ENCODE measurements around the gene ANGPTL4.
A peak's percentile ranks its signal among the peaks of the same experiment; 100 is the strongest.
"Not testable (repeated sequence)": the region's sequence is repeated elsewhere in the genome, so short reads cannot be mapped to it uniquely, and the experiment has no call there.

The ANGPTL4 gene, protein sequence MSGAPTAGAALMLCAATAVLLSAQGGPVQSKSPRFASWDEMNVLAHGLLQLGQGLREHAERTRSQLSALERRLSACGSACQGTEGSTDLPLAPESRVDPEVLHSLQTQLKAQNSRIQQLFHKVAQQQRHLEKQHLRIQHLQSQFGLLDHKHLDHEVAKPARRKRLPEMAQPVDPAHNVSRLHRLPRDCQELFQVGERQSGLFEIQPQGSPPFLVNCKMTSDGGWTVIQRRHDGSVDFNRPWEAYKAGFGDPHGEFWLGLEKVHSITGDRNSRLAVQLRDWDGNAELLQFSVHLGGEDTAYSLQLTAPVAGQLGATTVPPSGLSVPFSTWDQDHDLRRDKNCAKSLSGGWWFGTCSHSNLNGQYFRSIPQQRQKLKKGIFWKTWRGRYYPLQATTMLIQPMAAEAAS

DNA sequence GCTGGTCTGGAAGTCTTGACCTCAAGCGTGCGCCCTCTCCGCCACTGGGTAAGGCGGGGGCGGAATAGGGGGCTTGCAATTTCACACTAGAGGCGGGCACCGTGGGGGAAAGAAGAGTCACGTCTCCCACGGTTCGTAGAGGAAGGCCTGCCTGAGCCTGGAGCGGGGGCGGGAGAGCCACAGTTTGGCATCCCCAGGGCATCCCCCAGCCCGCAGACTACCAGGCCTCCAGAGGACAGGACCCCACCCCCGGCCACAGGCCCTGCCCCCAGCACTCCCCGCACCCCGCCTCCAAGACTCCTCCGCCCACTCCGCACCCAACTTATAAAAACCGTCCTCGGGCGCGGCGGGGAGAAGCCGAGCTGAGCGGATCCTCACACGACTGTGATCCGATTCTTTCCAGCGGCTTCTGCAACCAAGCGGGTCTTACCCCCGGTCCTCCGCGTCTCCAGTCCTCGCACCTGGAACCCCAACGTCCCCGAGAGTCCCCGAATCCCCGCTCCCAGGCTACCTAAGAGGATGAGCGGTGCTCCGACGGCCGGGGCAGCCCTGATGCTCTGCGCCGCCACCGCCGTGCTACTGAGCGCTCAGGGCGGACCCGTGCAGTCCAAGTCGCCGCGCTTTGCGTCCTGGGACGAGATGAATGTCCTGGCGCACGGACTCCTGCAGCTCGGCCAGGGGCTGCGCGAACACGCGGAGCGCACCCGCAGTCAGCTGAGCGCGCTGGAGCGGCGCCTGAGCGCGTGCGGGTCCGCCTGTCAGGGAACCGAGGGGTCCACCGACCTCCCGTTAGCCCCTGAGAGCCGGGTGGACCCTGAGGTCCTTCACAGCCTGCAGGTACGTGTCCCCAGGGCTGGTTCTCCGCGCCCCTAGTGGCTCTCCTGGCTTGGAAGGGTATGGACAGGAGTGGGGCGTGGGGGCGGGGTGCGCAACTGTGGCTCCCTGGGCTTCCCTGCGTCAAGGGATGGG is at the start of gene ANGPTL4:
Gene ANGPTL4 (plus strand): TSS at position 353 of the 969 bp plus-strand sequence. CDS start 167 bp downstream, at position 520.
- DNase-seq (ENCODE audit: low read depth in 2 of 2): peak; percentile 43 to 55

DNA sequence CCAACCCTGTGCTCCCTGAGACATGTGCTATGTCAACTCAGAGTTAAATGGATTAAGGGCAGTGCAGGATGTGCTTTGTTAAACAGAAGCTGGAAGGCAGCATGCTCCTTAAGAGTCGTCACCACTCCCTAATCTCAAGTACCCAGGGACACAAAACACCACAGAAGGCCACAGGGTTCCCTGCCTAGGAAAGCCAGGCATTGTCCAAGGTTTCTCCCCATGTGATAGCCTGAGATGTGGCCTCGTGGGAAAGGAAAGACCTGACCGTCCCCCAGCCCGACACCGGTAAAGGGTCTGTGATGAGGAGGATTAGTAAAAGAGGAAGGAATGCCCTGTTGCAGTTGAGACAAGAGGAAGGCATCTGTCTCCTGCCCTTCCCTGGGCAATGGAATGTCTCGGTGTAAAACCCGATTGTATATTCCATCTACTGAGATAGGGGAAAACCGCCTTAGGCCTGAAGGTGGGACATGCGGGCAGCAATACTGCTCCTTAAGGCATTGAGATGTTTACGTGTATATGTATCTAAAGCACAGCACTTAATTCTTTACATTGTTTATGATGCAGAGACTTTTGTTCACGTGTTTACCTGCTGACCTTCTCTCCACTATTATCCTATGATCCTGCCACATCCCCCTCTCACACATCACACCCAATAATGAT is 48.8 kb upstream of the ANGPTL4 start:
- not testable (repeated sequence) for DNase-seq (ENCODE audit: low read depth in 2 of 2)

DNA sequence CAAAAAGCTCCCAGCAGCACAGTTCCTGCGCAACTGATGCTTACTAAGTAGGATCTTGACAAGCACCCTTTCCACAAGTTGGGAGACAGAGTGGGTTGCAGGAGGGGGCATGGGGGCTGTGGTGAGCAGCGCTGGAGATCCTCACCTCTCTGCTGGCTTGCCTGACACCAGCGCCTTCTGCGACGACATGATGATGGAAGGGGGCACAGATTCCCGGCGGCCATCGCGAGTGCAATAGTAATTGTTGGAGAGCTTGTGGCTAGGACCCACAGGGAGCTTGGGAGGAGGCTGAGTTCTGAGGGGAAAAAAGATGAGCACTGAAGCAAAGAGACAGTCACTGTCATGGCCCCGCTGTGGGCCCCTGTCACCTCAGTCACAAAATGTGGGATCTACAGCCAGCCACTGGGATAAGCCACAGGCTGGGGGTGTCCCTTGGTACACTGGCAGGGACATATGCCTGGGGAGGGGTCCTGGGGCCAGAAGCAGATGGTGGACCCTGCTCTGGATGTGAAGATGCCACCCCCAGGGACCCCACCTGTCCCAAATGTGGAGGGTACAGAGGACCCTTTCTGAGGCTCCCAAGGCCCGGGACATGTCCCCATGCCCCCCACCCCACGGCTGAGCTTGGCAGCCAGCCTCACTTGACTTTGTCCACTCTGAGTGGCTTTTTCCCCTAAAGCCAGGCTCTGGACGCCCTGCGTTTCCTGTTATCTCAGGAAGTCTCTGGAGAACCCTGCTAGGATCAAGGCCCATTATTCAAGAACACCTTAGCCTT is 47.4 kb upstream of the ANGPTL4 start:
- no peak for DNase-seq (ENCODE audit: low read depth in 2 of 2)

DNA sequence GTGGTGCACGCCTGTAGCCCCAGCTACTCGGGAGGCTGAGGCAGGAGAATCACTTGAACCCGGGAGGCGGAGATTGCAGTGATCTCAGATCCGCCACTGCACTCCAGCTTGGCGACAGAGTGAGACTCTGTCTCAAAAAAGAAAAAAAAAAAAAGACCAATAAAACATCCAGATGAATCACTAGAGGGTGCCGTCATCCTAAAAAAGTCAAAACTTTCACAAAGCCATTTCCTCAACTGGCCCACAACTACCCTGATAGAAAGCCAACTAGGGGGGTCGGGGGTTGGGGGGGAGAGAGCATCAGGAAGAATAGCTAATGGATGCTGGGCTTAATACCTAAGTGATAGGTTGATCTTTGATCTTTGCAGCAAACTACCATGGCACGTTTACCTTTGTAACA is 45.1 kb upstream of the ANGPTL4 start:
- DNase-seq (ENCODE audit: low read depth in 2 of 2): not testable (repeated sequence)

DNA sequence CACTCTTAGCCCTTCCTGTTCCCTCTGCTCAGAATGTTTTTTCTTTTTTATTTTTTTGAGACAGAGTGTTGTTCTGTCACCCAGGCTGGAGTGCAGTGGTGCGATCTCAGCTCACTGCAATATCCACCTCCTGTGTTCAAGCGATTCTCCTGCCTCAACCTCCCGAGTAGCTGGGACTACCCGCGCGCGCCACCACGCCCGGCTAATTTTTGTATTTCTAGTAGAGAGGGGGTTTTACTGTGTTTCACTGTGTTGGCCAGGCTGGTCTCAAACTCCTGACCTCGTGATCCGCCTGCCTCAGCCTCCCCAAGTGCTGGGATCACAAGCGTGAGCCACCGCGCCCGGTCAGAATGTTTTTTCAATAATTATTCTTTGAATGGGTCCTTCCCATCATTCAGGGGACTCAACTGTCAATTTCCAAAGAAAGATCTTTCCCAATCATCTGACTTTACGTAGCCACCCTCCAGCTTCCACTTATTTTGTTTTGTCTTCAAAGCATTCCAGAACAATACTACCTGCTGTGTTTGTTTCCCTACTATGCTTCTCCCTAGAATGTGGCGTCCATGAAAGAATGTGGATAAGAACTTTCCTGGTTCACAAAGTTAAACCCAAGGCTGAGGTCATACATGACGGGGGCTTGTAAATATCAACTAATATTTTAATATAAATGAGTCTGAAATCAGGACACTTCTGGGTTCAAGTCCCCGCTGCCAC is 44.0 kb upstream of the ANGPTL4 start:
- no peak for DNase-seq (ENCODE audit: low read depth in 2 of 2)

DNA sequence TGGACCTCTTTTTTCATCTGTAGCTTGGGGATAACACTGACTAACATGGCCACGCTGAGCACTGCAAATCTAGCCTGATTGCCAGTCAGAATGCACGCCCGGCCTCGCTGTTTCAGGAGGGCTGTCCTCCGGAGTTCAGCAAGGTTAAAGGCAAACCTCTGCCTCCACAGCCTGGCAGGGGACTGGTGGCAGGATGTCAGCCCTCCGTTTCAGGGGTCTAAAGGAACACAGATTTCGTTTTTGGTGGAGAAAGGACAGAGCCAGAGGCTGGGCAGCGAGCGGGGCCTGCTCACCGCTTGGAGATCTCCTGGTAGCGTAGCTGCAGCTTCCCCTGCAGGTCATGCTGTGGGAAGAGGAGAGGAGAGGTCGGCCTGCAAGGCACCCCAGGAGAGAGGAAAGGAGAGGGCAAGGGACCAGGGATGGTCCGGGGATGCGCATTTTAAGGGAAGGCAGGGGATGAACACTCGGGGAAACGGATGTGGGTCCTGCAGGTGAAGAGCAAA is 43.3 kb upstream of the ANGPTL4 start:
- no peak for DNase-seq (ENCODE audit: low read depth in 2 of 2)

DNA sequence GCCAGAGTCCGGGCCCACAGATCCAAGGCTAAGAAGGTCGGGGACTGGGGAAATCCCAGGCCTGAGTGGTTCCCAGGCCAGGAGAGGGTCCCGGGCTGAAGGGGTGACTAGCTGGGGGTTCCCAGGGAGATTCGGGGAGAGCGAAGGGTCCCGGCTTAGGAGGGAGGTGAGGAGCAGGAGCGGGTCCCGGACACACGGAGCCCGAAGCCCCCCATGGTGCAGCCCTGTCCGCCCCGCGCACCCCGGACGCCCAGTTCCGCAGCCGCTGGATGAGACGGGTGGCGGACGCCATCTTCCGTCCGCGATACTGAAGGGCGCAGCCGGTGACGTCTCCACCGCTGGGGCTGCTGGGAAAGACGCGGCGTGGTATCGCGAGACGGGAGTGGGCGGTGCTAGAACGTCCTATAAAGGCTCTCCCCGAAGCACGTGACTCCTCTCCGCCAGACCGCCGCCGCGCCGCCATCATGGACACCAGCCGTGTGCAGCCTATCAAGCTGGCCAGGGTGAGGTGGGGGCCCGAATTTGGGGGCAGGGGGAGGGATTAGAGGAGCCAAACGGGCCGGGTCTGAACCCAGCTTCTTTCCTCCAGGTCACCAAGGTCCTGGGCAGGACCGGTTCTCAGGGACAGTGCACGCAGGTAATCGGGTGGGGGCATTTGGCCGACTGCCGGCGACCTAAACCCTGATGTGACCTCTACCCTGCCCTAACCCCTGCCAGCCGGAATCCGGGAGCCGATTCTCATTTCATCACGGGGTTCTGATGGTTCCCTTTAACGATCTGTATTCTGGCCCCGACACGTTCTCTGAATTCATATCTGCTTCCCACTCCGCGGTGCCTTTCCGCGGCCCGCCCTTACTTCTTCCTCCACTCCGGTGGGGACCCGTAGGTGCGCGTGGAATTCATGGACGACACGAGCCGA is 42.6 kb upstream of the ANGPTL4 start, which contains the start of the genes NDUFA7 and RPS28:
Gene NDUFA7 (minus strand): TSS at position 309 of the 919 bp plus-strand sequence. CDS start 17 bp downstream, at position 292.
Gene RPS28 (plus strand): TSS at position 430 of the 919 bp plus-strand sequence. CDS start 35 bp downstream, at position 465.
- DNase-seq (ENCODE audit: low read depth in 2 of 2): peak; percentile 95

DNA sequence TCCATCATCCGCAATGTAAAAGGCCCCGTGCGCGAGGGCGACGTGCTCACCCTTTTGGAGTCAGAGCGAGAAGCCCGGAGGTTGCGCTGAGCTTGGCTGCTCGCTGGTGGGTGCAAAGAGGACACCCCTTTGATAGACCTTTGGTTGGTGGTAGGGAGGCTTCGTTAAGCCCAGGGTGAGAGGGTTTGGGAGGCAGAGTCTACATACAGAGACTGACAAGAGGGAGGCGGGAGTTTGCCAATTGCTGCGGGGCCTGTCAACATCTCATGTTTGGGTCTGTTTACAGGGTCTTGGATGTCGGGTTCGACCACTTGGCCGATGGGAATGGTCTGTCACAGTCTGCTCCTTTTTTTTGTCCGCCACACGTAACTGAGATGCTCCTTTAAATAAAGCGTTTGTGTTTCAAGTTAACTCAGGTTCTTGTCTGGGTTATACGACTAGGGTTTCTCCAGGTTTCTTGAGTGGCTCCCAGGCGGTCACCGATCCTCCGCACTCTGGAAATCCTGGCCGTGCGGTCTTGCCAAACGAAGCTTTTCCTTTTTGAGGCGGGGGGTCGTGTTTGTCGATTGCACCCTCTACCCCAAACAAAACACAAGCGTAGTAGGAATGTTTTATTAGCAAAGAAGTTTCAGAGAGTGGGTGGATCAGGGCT is 41.8 kb upstream of the ANGPTL4 start:
- DNase-seq (ENCODE audit: low read depth in 2 of 2): no peak

DNA sequence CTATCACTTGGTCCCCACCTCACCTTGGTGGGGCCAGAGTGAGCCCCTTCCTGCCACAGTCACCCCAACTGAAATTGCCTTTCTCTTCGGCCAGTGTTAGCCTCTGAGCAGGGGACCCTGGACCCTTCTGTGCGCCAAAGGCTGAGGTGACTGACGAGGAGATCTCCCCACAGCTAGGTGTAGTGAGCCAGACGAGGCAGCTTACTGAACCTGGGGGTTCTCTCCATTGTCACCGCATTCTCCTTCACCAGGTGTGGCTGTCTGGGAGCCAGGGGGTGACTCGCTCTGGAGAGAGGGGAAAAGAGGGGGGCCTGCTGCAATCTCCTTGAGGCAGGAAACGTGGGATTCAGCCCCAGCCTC is 41.3 kb upstream of the ANGPTL4 start:
- DNase-seq (ENCODE audit: low read depth in 2 of 2): no peak

DNA sequence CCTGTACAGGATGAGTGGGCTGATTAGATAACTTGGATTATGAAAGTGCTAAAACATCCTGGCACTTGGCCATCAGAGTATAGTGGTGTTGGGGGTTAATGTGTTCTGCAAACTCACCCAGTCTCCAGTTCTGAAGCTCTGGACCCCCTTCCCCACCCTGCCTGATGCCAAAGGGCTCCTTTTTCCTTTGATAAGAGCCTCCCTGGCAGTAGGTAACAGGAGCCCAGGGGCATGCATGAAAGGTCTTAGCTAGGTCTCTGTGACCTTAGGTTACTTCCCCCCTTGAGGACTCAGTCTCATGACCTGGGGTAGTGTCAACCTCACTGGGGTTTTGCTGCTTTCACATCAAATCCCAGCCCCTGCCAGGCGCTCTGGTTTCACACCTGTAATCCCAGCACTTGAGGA is 40.2 kb upstream of the ANGPTL4 start:
- no peak for DNase-seq (ENCODE audit: low read depth in 2 of 2)

DNA sequence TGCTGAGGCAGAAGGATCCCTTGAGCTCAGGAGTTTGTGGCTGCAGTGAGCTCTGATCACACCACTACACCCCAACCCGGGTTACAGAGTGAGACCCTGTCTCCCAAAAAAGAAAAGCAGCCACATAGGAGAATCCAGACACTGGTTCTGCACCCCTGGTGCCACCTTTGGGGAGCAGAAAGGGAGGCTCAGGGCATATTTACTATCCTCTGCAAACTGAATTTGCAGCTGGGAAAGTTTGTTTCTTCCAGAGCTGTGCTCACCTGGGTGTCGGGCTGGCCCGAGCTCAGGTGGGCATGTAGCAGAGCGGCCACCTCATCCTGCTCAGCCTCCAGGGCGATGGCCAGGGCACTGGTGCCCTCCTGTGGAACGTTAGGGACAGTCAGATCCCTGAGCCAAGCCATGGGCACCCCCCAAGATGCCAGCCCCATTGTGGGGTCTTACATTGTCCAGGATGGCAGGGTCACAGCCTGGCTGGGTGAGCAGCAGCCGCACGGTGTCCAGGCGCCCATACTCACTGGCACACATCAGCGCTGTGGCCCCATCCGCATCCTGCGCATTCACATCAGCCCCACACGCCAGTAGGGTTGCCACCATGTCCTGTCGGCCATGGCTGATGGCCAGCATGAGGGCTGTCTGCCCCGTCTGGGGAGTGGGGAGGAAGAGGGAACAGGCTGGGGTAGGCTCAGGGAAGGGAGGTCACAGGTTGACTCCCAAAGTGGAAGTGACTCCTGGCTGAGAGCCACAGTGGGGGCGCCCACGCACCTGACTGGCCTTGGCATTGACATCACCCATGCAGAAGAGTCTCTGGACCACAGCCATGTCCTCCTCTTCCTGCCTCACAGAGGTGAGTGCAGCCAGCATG is 39.5 kb upstream of the ANGPTL4 start:
- no peak for DNase-seq (ENCODE audit: low read depth in 2 of 2)

DNA sequence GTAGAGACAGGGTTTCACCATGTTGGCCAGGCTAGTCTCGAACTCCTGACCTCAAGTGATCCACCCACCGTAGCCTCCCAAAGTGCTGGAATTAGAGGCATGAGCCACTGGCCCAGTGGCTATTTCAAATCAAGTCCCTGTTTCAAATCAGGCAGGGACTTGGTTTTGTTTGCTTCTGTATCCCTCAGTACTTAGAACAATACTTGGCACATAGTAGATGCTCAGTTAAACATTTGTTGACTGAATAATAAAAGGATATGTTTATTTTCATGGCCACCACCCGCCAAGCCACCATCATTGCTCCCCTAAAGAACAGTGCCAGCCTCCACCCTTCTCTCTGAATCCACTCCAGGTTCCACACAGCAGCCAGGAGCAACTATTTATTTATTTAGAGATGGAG is 38.5 kb upstream of the ANGPTL4 start:
- DNase-seq (ENCODE audit: low read depth in 2 of 2): no peak

DNA sequence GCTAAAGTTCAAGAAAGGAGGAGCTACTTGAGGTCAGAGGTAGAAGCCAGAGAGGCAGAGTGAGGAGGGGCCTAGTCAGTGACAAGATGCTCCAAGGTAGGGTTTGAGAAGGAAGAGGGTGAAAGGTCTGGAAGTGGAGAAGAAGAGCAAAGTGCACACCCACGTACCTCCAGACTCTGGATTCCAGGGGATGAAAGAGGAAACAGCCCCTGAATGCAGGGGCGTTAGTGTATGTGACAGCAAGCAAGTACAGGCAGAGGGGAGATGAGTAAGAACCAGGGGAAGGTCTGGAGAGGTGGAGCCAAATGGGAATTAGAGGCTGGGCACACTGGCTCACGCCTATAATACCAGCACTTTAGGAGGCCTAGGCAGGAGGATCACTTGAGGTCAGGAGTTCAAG is 34.0 kb upstream of the ANGPTL4 start:
- no peak for DNase-seq (ENCODE audit: low read depth in 2 of 2)

DNA sequence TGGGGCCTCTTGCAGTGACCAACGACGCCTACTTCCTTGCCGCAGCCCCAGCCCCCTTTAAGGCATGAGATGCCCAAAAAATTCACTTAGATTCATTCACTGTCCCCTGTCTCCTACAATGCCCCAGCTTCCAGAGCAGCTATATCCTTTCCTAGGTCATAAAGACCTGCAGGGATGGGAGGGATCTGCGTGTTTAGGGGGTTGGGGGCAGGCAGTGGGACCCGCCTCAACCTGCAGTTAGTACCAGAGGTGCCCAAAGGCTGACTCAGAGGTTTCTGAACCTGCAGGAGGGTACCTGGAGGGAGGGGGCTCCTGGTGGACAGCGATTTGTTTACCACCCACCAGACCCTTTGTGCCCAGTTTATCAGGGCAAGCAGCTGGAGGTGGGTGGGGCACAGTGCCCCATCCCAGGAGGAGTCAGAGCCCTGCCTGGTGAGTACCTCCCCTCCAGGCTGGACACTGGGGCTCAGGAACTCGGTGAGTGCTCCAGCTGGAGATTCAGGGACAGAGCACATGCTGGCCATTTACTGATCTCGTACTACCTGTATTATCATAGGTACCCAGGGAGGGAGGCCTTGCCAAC is 32.6 kb upstream of the ANGPTL4 start:
- DNase-seq (ENCODE audit: low read depth in 2 of 2): no peak

DNA sequence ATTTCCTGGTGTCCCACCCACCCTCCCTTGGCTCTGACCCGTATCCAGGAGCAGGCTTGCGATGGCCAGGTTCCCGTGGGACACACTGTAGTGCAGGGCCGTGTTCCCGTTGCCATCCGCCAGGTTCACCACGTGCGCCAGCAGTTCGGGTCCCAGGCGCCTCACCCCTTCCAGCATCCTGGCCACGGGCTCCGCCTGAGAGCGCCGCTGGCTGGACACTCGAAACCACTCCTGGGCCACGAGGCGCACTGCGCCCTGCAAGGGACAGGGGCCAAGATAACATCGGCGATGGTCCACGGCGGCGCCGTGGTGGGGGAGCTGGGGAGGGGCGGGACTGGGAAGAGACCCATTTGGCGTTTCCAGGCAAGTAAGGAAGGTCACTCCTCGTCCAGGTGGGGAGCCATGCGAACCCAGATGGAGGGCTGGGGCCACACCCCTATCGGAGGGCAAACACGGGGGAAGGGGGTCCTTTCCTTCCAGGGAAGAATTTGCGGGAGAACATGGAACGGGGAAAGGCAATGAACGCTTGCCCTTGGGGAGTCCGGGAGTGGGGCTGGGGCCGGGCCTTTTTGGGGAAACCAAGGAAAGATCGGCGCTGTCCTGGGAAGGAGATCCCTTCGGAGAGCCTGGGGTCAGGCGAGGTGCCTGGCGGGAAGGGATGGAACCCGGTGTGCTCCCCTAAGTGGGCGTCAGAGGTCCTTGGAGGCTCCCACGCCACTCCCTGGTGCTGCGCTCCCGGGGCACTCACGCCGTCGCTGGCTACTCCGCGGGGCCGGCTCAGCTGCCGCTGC is 30.8 kb upstream of the ANGPTL4 start:
- no peak for DNase-seq (ENCODE audit: low read depth in 2 of 2)

DNA sequence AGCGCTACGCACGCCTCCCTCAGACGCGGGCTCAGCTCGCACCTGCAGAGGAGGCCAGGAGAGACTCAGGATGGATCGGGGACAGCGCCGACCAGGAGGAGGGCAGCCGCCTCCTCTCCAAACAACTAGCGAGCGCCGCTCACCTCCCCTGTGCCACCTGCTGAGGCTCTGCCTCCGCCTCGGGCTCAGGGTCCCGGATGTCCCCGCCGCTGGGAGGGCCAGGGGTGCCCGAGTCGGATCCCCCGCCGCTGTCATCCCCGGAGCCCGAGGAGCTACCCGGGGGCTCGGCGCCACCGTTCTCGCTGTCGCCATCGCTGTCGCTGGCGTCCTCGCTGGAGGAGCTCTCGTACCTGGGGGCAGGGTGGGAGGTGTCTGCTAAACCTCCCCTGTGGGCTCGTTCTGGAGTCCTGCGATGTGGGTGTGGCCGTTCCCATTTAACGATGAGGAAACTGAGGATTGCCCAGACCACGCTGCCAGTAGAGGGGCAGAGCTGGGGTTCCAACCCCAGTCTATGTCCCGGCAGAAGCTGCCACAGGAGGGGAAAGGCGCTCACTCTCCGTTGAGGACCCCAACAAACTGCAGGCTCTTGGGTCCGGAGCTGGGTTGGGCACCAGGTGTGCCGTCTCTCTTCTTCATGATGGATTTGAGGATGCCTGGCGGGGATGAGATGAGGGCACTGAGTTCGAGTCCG is 30.0 kb upstream of the ANGPTL4 start:
- DNase-seq (ENCODE audit: low read depth in 2 of 2): no peak

All from activated CD8-positive, alpha-beta memory T cell treated with anti-CD3 and anti-CD28 coated beads for 4 hours (primary cell).